Activated T-helper 1 cell treated with anti-CD3 and anti-CD28 coated beads, Interleukin-12 subunit alpha, Interleukin-12 subunit beta, Interleukin-2, Interleukin-4 antibody, amounts not matched to agents 30 ng/mL and 10 ng/mL and 1 ng/mL, durations not matched to agents 14 hours and 24 hours and 36 hours (primary cell): Measurements from ENCODE around the gene GRM2. TPM values are rescaled to one million over a fixed set of nuclear protein-coding genes. Genes with fewer than 3 reads are reported as not detected.

ENCODE experiments used
- DNase-seq: peaks from one replicate; pipeline ENCODE4 v3.0.0; 2021; ENCODE audit warnings: low spot score
- H3K27ac Mint-ChIP-seq: one replicate; pipeline ENCODE4 v1.8.0; 2021; ENCODE audit warnings: mild to moderate bottlenecking, mixed read lengths
- H3K27me3 Mint-ChIP-seq: one replicate; pipeline ENCODE4 v1.8.0; 2022; ENCODE audit warnings: mild to moderate bottlenecking, moderate library complexity, mixed read lengths; ENCODE audit not compliant: insufficient read depth
- H3K36me3 Mint-ChIP-seq: one replicate; pipeline ENCODE4 v1.8.0; 2021; ENCODE audit warnings: low read depth, mixed read lengths
- H3K4me1 Mint-ChIP-seq: one replicate; pipeline ENCODE4 v1.8.0; 2021; ENCODE audit warnings: low read depth, mixed read lengths
- H3K4me3 Mint-ChIP-seq: one replicate; pipeline ENCODE4 v1.8.0; 2021; ENCODE audit warnings: mild to moderate bottlenecking, moderate library complexity, mixed read lengths
- H3K9me3 Mint-ChIP-seq: one replicate; pipeline ENCODE4 v1.8.0; 2021; ENCODE audit warnings: mixed read lengths
- intact Hi-C: fragments of 100-400 bp; cut with micrococcal nuclease; formaldehyde crosslinking; loops from one replicate; pipeline ENCODE4 v1.15.1; 2024
- total RNA-seq: library from RNA; stranded (reverse); gene quantifications from 2 replicates; pipeline ENCODE4 v1.2.3, GENCODE V29; 2022

GRM2 gene
- total RNA-seq, 1 donor from 2014 or later, result 1.0 TPM

DNA sequence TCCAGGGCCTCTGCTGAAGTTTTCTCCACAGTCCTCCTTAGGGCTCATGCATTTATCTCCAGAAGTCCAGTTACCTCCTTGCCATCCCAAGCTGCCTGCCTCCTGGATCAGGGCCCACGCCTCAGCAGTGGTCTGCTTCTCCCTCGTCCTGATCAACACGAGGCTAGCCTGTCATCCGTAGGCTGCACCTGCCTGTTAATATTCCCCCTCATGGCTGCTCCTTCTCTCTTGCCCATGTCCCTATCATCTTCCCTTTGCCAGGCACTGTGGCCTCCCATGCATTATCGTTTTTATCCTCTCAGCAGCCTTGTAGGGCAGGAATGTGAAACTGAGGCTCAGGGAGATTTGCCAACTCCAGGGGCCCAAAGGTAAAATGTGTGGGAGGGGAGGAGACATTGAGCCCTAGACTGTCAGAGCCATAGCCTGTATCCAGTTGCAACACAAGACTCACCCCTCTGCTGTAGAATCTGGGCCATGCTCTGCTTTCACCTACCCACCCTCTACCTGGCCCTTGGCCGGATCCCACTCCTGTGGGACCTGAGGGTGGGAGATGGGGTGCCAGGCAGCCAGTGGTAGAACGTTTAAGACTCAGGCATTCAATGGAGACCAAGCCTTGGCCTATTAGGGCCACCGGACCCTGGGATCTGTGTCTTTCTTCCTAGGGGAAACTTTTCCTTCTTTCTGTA lies 4.6 kb downstream of the GRM2 start:
- H3K9me3 Mint-ChIP-seq, result no peaks in the 10 kb centered on the region
- intact Hi-C loops, result no loop called here
- H3K36me3 Mint-ChIP-seq, result peaks cover 2% of the 10 kb centered on the region
- no peak for DNase-seq
- peaks cover 8% of the 10 kb centered on the region for H3K4me1 Mint-ChIP-seq
- no peak overlapping the region for H3K4me3 Mint-ChIP-seq
- H3K27ac Mint-ChIP-seq, result no peak overlapping the region
- peaks cover 4% of the 10 kb centered on the region for H3K27me3 Mint-ChIP-seq

DNA sequence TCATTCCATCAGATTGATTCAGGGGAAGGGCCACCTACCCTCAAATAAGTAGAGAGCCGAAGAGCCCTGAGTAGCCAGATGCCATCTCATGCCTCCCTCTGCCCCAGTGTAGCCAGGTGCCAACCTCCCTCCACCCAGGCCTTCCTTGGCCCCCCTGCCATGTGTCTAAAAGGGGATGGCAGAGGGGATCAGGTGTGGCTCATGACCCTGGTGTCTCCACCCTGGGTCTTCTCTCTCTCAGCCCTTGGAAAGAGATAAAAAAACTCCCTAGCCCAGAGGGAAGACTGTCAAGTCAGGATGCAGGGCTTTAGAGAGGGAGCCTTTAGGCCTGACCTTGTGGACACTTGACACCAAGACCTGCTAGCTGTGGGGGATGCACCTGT lies 5.2 kb downstream of the GRM2 start:
- H3K9me3 Mint-ChIP-seq, result no peaks in the 10 kb centered on the region
- DNase-seq, result no peak
- H3K27ac Mint-ChIP-seq, result no peak overlapping the region
- peaks cover 2% of the 10 kb centered on the region for H3K36me3 Mint-ChIP-seq
- peaks cover 4% of the 10 kb centered on the region for H3K27me3 Mint-ChIP-seq
- intact Hi-C loops, result no loop called here
- no peak overlapping the region for H3K4me3 Mint-ChIP-seq
- H3K4me1 Mint-ChIP-seq, result peaks cover 8% of the 10 kb centered on the region

DNA sequence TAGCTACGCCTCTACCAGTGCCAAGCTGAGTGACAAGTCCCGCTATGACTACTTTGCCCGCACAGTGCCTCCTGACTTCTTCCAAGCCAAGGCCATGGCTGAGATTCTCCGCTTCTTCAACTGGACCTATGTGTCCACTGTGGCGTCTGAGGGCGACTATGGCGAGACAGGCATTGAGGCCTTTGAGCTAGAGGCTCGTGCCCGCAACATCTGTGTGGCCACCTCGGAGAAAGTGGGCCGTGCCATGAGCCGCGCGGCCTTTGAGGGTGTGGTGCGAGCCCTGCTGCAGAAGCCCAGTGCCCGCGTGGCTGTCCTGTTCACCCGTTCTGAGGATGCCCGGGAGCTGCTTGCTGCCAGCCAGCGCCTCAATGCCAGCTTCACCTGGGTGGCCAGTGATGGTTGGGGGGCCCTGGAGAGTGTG lies 5.7 kb downstream of the GRM2 start:
- H3K4me1 Mint-ChIP-seq, result peaks cover 8% of the 10 kb centered on the region
- intact Hi-C loops, result no loop called here
- no peak for DNase-seq

DNA sequence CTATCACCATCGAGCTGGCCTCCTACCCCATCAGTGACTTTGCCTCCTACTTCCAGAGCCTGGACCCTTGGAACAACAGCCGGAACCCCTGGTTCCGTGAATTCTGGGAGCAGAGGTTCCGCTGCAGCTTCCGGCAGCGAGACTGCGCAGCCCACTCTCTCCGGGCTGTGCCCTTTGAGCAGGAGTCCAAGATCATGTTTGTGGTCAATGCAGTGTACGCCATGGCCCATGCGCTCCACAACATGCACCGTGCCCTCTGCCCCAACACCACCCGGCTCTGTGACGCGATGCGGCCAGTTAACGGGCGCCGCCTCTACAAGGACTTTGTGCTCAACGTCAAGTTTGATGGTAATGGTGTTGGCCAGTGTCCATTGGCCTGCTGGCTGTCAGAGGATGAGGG lies 6.1 kb downstream of the GRM2 start:
- Mint-ChIP-seq H3K27ac (no peak overlapping the region), H3K9me3 (no peaks in the 10 kb centered on the region), H3K27me3 (peaks cover 3% of the 10 kb centered on the region), H3K4me3 (no peak overlapping the region), H3K4me1 (peaks cover 8% of the 10 kb centered on the region), H3K36me3 (peaks cover 2% of the 10 kb centered on the region)
- intact Hi-C loops, result no loop called here
- DNase-seq, result no peak

More for the DNA sequence above, 5.7 kb downstream of the GRM2 start:
- Mint-ChIP-seq H3K36me3 (peaks cover 2% of the 10 kb centered on the region), H3K27me3 (peaks cover 4% of the 10 kb centered on the region), H3K9me3 (no peaks in the 10 kb centered on the region), H3K27ac (no peak overlapping the region), H3K4me3 (no peak overlapping the region)

DNA sequence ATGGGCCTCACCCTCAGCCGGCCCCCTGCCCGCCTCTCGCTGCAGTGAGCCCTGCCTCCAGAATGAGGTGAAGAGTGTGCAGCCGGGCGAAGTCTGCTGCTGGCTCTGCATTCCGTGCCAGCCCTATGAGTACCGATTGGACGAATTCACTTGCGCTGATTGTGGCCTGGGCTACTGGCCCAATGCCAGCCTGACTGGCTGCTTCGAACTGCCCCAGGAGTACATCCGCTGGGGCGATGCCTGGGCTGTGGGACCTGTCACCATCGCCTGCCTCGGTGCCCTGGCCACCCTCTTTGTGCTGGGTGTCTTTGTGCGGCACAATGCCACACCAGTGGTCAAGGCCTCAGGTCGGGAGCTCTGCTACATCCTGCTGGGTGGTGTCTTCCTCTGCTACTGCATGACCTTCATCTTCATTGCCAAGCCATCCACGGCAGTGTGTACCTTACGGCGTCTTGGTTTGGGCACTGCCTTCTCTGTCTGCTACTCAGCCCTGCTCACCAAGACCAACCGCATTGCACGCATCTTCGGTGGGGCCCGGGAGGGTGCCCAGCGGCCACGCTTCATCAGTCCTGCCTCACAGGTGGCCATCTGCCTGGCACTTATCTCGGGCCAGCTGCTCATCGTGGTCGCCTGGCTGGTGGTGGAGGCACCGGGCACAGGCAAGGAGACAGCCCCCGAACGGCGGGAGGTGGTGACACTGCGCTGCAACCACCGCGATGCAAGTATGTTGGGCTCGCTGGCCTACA lies 8.5 kb downstream of the GRM2 start:
- no peaks in the 10 kb centered on the region for H3K27me3 Mint-ChIP-seq
- DNase-seq, result no peak
- peaks cover 18% of the 10 kb centered on the region for H3K4me1 Mint-ChIP-seq
- no peak overlapping the region for H3K27ac Mint-ChIP-seq
- no peaks in the 10 kb centered on the region for H3K9me3 Mint-ChIP-seq
- intact Hi-C loops, result no loop called here
- no peak overlapping the region for H3K4me3 Mint-ChIP-seq
- H3K36me3 Mint-ChIP-seq, result no peaks in the 10 kb centered on the region

DNA sequence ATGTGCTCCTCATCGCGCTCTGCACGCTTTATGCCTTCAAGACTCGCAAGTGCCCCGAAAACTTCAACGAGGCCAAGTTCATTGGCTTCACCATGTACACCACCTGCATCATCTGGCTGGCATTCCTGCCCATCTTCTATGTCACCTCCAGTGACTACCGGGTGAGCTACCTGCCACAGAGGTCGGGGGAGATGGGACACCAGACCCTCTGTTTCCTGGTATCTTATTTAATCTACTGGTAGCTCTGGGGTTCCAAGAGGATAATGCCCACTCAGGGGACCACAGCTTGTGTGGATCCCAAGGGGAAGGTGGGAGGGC lies 9.1 kb downstream of the GRM2 start:
- Mint-ChIP-seq H3K36me3 (no peaks in the 10 kb centered on the region), H3K4me3 (no peak overlapping the region), H3K27me3 (no peaks in the 10 kb centered on the region), H3K27ac (no peak overlapping the region), H3K4me1 (peaks cover 23% of the 10 kb centered on the region), H3K9me3 (no peaks in the 10 kb centered on the region)
- intact Hi-C loops, result no loop called here
- DNase-seq, result no peak

DNA sequence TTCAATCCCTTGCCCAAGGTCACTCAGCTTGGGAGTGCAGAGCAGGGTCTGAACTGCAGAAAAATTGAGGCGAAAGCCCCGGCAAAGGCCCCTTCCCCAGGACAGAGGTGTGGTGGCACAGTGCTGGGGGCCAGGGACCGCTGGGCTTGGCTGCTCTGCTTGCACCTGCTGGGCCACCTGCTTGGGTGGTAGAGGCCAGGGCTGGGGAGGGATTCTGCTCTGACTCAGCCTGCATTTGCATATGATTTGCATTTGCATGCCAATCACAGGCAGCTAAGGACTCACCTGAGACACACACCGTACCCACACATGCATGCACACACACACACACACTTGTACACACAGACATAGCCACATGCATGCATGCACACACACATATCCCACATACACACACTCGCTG lies 9.9 kb downstream of the GRM2 start:
- Mint-ChIP-seq H3K36me3 (no peaks in the 10 kb centered on the region), H3K9me3 (no peaks in the 10 kb centered on the region), H3K4me3 (no peak overlapping the region), H3K27me3 (no peaks in the 10 kb centered on the region), H3K4me1 (peaks cover 30% of the 10 kb centered on the region), H3K27ac (no peak overlapping the region)
- no peak for DNase-seq
- intact Hi-C loops, result no loop called here

DNA sequence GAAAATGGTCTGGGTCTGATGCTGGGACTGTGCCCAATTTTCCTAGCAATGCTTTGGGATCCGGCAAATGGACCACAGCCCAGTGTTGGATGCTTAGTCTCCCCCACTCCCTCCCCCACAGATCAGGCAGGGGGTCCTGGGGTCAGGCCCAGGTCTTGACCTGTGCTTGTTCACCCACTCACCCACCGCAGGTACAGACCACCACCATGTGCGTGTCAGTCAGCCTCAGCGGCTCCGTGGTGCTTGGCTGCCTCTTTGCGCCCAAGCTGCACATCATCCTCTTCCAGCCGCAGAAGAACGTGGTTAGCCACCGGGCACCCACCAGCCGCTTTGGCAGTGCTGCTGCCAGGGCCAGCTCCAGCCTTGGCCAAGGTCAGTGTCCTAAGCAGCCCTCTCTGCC lies 10.6 kb downstream of the GRM2 start:
- H3K4me1 Mint-ChIP-seq, result peaks cover 37% of the 10 kb centered on the region
- no peak overlapping the region for H3K27ac Mint-ChIP-seq
- H3K36me3 Mint-ChIP-seq, result no peaks in the 10 kb centered on the region
- no peak overlapping the region for H3K4me3 Mint-ChIP-seq
- intact Hi-C loops, result no loop called here
- H3K27me3 Mint-ChIP-seq, result no peaks in the 10 kb centered on the region
- DNase-seq, result no peak
- no peaks in the 10 kb centered on the region for H3K9me3 Mint-ChIP-seq

DNA sequence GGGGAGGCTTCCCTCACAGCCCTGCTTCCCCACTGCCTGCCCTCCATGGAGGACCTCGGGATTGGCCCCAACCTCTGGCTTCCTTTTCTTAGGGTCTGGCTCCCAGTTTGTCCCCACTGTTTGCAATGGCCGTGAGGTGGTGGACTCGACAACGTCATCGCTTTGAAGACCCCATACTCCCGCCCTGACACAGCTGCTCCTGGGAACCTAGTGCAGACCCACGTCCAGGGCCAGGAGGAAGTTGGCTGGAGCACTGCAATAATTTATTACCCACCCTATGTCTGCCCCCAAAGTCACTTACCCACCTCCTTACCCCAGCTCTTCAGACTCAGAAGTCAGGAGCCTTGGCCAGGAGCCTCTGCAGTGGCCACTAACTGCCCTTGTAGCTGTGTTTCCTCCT lies 11.1 kb downstream of the GRM2 start:
- Mint-ChIP-seq H3K27me3 (no peaks in the 10 kb centered on the region), H3K4me1 (peaks cover 39% of the 10 kb centered on the region), H3K9me3 (no peaks in the 10 kb centered on the region), H3K4me3 (no peak overlapping the region), H3K27ac (no peak overlapping the region), H3K36me3 (no peaks in the 10 kb centered on the region)
- no peak for DNase-seq
- intact Hi-C loops, result no loop called here

DNA sequence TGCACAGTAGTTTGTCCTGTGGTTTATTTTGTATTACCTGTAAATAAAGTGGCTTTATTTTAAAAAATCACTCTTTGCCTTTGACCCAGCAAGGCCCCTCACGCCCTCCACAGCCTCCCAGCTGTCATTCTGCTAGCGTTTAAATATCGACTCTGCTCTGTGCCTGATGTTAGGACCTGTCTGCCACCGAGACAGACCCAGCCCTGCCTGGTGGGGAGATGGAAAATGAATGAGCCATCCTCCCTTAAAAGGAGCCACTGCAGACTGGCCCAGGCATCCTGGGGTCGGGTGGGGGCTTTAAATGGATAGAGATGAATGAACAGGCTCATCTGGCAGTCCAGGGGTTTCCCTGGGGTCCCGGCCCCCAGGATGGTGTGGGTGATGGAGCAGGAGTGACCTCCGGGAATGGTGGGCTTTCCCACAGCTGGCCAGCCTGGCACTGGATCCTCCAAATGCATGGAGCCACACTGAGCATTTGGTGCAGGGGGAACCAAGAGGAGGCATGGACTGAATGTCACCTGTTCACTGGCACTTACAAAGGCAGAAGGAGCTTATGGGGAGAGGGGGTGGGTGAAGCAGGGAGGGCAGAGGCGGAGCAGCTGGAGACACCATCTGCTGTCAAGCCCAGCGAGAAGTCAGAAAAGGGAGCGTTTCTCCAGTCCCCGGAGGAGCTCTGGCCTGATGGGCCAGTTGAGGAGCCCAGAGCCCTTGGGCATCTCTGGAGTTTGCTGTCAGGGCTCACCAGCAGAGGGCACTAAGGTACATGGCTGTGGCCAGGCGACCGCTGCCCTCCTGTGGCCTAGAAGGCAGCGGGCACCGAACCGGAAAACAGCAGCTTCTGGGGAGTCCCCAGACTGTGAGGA lies 11.9 kb downstream of the GRM2 start:
- Mint-ChIP-seq H3K9me3 (no peaks in the 10 kb centered on the region), H3K36me3 (no peaks in the 10 kb centered on the region), H3K4me3 (no peak overlapping the region), H3K27me3 (no peaks in the 10 kb centered on the region), H3K27ac (no peak overlapping the region), H3K4me1 (peaks cover 39% of the 10 kb centered on the region)
- peak; percentile 69 for DNase-seq
- intact Hi-C loops, result loop anchor here (1.0 kb wide), 1 partner anchor 82 kb away; no protein-coding TSS in a partner anchor

DNA sequence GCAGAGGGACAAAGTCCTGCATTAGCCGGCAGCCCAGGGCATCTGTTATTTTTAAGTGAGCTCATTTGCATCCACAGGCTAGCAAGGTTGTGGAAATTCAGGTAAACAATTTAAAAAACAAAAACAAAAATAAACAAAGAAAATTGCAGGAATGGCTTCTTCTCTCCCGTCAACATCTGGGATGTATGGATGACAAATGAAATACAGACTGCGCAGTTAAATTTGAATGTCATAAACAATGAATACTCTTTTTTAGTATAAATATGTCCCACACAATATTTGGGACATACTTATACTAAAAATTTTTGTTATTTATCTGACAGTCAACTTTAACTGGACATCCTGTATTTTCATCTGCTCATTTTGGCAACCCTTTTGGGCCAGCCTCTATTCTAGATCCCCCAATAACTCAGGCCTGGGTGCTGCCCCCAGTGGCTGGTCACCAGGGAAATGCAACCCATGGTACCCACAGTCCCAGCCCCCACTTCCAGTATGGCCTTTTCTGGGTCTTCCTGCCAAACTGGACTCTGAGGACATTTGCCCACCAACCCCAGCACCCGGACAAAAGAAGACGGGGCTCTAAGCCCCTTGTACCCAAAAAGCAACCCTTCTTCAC lies 12.7 kb downstream of the GRM2 start:
- no peaks in the 10 kb centered on the region for H3K36me3 Mint-ChIP-seq
- no peaks in the 10 kb centered on the region for H3K9me3 Mint-ChIP-seq
- H3K4me1 Mint-ChIP-seq, result peaks cover 39% of the 10 kb centered on the region
- no peak overlapping the region for H3K4me3 Mint-ChIP-seq
- no peak overlapping the region for H3K27ac Mint-ChIP-seq
- intact Hi-C loops, result loop anchor here (1.0 kb wide), 1 partner anchor 81 kb away; no protein-coding TSS in a partner anchor
- DNase-seq, result no peak
- H3K27me3 Mint-ChIP-seq, result no peaks in the 10 kb centered on the region

DNA sequence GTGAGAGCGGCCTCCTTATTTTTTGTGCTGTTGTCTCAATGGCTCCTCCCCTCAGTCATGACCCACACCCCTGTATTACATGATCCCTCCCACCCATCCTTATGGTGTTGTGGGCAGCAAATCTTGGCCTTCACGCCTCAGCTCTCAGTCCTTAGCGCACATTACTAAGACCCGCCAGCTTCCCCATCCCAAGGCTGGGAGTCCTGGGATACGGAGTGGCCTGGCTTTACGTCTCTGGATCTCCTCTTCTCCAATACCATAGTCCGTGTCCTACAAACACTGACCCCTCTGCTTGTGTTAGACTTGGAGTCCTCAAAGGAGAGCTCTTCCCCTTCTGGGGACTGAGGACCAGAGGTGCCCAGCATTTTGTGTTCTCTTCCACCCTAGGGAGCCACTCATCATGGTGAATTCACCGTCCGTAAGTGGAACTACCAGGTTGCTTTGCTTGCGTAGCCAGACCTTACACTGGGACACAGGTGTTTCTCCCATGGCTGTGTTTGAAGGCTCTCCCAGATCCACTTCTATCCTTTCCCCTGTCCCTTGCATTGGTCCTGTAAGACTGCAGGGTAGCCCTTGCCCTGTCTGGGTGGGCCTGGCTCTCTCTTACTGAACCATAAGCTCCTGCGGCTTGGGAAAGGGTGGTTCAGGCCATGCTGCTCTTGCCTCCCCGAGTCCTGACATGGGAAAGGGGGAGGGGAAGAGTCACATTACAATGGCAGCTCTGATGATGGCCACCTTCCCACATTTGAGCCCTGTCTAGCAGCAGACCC lies 13.6 kb downstream of the GRM2 start:
- no peak overlapping the region for H3K27ac Mint-ChIP-seq
- H3K27me3 Mint-ChIP-seq, result no peaks in the 10 kb centered on the region
- H3K4me1 Mint-ChIP-seq, result peaks cover 39% of the 10 kb centered on the region
- no peak overlapping the region for H3K4me3 Mint-ChIP-seq
- intact Hi-C loops, result no loop called here
- no peak for DNase-seq
- no peaks in the 10 kb centered on the region for H3K9me3 Mint-ChIP-seq
- no peaks in the 10 kb centered on the region for H3K36me3 Mint-ChIP-seq
